WTC11 (cell line): ENCODE results near the gene CNPY3. TPM values are rescaled to one million over a fixed set of nuclear protein-coding genes. Genes with fewer than 3 reads are reported as not detected.
"Not testable (repeated sequence)": the region's sequence is repeated elsewhere in the genome, so short reads cannot be mapped to it uniquely, and the experiment has no call there.

Experiments used
- ATAC-seq: fragments of 200-7000 bp; cut with Tn5 transposase; 2 replicates; pipeline ENCODE4 v1.10.0; 2021; ENCODE audit warnings: mild to moderate bottlenecking, moderate library complexity
- CTCF ChIA-PET: fragments of 300-600 bp; sonication (Branson Sonifier 250); formaldehyde crosslinking; loops from one replicate; lab custom pipeline; 2021; ENCODE audit warnings: antibody characterized with exemption; lab: Charles Lee
- POLR2A ChIA-PET: fragments of 350-600 bp; sonication (Branson Sonifier 250); formaldehyde crosslinking; loops from one replicate; lab custom pipeline; 2021; ENCODE audit warnings: antibody characterized with exemption; lab: Charles Lee
- DNase-seq: peaks from one replicate; pipeline ENCODE4 v3.0.0; 2021; ENCODE audit warnings: low spot score
- H3K27ac Mint-ChIP-seq: 2 replicates; pipeline ENCODE4 v1.8.0; 2021; ENCODE audit warnings: mixed read lengths
- H3K27me3 Mint-ChIP-seq: 2 replicates; pipeline ENCODE4 v1.8.0; 2021; ENCODE audit warnings: low read depth, mild to moderate bottlenecking, moderate library complexity, mixed read lengths
- H3K36me3 Mint-ChIP-seq: 2 replicates; pipeline ENCODE4 v1.8.0; 2021; ENCODE audit warnings: mixed read lengths
- H3K4me1 Mint-ChIP-seq: 2 replicates; pipeline ENCODE4 v1.8.0; 2022; ENCODE audit warnings: mixed read lengths
- H3K4me3 Mint-ChIP-seq: 2 replicates; pipeline ENCODE4 v1.8.0; 2021; ENCODE audit warnings: mild to moderate bottlenecking, moderate library complexity, mixed read lengths
- H3K9me3 Mint-ChIP-seq: 2 replicates; pipeline ENCODE4 v1.8.0; 2021; ENCODE audit warnings: mixed read lengths
- CTCF ChIP-seq: fragments of 200-600 bp; IDR thresholded peaks from 2 replicates; pipeline ENCODE4 v1.8.0; 2022; ENCODE audit warnings: antibody characterized with exemption
- EMX1 ChIP-seq: fragments of 250-450 bp; sonication (Bioruptor Pico); IDR thresholded peaks from 2 replicates; pipeline ENCODE4 v1.8.0; 2021; ENCODE audit warnings: mild to moderate bottlenecking
- FOXJ3 ChIP-seq: sonication (generic); formaldehyde crosslinking; IDR thresholded peaks from 2 replicates; pipeline ENCODE4 v1.9.0; 2021; ENCODE audit warnings: missing genetic modification reagents, mild to moderate bottlenecking, borderline replicate concordance
- FOXK1 ChIP-seq: sonication (generic); formaldehyde crosslinking; IDR thresholded peaks from 2 replicates; pipeline ENCODE4 v1.8.0; 2022; ENCODE audit warnings: mild to moderate bottlenecking, moderate library complexity, missing genetic modification reagents
- MAX ChIP-seq: sonication (generic); formaldehyde crosslinking; IDR thresholded peaks from 2 replicates; pipeline ENCODE4 v1.8.0; 2022; ENCODE audit warnings: mild to moderate bottlenecking, missing genetic modification reagents
- MYBL2 ChIP-seq: sonication (generic); formaldehyde crosslinking; IDR thresholded peaks from 2 replicates; pipeline ENCODE4 v1.8.1; 2023; ENCODE audit warnings: mild to moderate bottlenecking, moderate library complexity, missing genetic modification reagents
- NR1H2 ChIP-seq: sonication (generic); formaldehyde crosslinking; IDR thresholded peaks from 2 replicates; pipeline ENCODE4 v1.9.0; 2021; ENCODE audit warnings: mild to moderate bottlenecking, moderate library complexity, missing genetic modification reagents
- PRDM15 ChIP-seq: sonication (generic); formaldehyde crosslinking; IDR thresholded peaks from 2 replicates; pipeline ENCODE4 v1.8.0; 2022; ENCODE audit warnings: missing genetic modification reagents
- ZNF396 ChIP-seq: fragments of 250-450 bp; sonication (Bioruptor Pico); IDR thresholded peaks from 2 replicates; pipeline ENCODE4 v1.8.0; 2021; ENCODE audit warnings: mild to moderate bottlenecking, moderate library complexity, borderline replicate concordance
- ZNF671 ChIP-seq: fragments of 250-450 bp; sonication (Bioruptor Pico); IDR thresholded peaks from 2 replicates; pipeline ENCODE4 v1.8.0; 2021; ENCODE audit warnings: mild to moderate bottlenecking
- total RNA-seq: library from RNA; stranded (reverse); gene quantifications from 3 replicates; pipeline ENCODE4 v1.2.3, GENCODE V29; 2021
- TF ChIP-seq, protein P1 (sequence below): sonication (generic); formaldehyde crosslinking; IDR thresholded peaks from 2 replicates; pipeline ENCODE4 v1.8.0; 2023; ENCODE audit warnings: mild to moderate bottlenecking, missing genetic modification reagents
- TF ChIP-seq, protein P2 (sequence below): fragments of 250-450 bp; sonication (Bioruptor Pico); IDR thresholded peaks from 2 replicates; pipeline ENCODE4 v1.9.0; 2021; ENCODE audit warnings: mild to moderate bottlenecking, borderline replicate concordance

CNPY3 gene
- total RNA-seq, 1 experiment from 2014 or later: 67.0 TPM

DNA sequence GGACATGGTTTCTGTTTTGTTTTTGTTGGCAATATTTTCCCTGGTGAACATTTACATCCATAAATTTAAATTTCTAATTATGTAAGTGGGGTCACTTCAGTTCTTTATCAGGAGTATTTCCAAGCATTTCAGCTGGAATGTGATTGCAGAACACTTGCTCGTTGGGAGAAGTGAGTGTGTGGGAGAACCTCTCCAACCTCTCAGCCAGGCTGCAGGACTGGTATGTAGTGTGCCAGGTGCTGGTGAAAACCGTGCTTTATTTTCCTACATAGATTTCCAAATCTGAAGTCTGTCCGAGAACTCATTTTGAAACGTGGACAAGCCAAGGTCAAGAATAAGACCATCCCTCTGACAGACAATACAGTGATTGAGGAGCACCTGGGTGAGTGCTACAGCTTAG lies 43.6 kb upstream of the CNPY3 start:
- peaks cover 54% of the 10 kb centered on the region for H3K36me3 Mint-ChIP-seq
- H3K27me3 Mint-ChIP-seq: no peaks in the 10 kb centered on the region
- H3K27ac Mint-ChIP-seq: no peak overlapping the region
- peaks cover 12% of the 10 kb centered on the region for H3K4me1 Mint-ChIP-seq
- TF ChIP-seq FOXK1 (CRISPR knock-in tag): no peak
- no peak for TF ChIP-seq PRDM15 (CRISPR knock-in tag)
- no peak for ATAC-seq
- ChIA-PET CTCF (no interaction called here), POLR2A (no interaction called here)
- H3K4me3 Mint-ChIP-seq: no peak overlapping the region
- no peak for DNase-seq
- H3K9me3 Mint-ChIP-seq: no peaks in the 10 kb centered on the region

DNA sequence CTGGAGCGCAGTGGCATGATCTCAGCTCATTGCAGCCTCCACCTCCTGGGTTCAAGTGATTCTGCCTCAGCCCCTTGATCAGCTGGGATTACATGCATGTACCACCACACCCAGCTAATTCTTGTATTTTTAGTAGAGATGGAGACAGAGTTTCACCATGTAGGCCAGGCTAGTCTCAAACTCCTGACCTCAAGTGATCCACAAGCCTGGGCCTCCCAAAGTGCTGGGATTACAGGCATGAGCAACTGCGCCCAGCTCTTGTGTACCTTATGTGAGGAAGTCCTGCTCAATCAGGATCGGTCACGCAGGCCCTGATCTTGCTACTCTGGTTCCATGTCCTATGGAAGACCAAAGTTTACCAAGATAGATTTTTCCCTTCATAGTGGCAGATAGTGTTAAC lies 41.1 kb upstream of the CNPY3 start:
- CTCF ChIA-PET: not testable (repeated sequence)
- Mint-ChIP-seq H3K4me1 (peaks cover 13% of the 10 kb centered on the region), H3K27ac (peak overlapping the region; percentile 60)

GRCh38 chr6:42889815-42890214 lies 39.5 kb upstream of the CNPY3 start:
- Mint-ChIP-seq H3K36me3 (peaks cover 30% of the 10 kb centered on the region), H3K4me3 (peak overlapping the region; percentile 87)
- ATAC-seq (peak; percentile 6), DNase-seq (no peak)
- TF ChIP-seq FOXK1 (CRISPR knock-in tag): no peak
- no peak for TF ChIP-seq NR1H2 (CRISPR knock-in tag)
- TF ChIP-seq, protein P1, sequence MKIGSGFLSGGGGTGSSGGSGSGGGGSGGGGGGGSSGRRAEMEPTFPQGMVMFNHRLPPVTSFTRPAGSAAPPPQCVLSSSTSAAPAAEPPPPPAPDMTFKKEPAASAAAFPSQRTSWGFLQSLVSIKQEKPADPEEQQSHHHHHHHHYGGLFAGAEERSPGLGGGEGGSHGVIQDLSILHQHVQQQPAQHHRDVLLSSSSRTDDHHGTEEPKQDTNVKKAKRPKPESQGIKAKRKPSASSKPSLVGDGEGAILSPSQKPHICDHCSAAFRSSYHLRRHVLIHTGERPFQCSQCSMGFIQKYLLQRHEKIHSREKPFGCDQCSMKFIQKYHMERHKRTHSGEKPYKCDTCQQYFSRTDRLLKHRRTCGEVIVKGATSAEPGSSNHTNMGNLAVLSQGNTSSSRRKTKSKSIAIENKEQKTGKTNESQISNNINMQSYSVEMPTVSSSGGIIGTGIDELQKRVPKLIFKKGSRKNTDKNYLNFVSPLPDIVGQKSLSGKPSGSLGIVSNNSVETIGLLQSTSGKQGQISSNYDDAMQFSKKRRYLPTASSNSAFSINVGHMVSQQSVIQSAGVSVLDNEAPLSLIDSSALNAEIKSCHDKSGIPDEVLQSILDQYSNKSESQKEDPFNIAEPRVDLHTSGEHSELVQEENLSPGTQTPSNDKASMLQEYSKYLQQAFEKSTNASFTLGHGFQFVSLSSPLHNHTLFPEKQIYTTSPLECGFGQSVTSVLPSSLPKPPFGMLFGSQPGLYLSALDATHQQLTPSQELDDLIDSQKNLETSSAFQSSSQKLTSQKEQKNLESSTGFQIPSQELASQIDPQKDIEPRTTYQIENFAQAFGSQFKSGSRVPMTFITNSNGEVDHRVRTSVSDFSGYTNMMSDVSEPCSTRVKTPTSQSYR: no peak
- no peak for TF ChIP-seq MAX
- TF ChIP-seq, protein P2, sequence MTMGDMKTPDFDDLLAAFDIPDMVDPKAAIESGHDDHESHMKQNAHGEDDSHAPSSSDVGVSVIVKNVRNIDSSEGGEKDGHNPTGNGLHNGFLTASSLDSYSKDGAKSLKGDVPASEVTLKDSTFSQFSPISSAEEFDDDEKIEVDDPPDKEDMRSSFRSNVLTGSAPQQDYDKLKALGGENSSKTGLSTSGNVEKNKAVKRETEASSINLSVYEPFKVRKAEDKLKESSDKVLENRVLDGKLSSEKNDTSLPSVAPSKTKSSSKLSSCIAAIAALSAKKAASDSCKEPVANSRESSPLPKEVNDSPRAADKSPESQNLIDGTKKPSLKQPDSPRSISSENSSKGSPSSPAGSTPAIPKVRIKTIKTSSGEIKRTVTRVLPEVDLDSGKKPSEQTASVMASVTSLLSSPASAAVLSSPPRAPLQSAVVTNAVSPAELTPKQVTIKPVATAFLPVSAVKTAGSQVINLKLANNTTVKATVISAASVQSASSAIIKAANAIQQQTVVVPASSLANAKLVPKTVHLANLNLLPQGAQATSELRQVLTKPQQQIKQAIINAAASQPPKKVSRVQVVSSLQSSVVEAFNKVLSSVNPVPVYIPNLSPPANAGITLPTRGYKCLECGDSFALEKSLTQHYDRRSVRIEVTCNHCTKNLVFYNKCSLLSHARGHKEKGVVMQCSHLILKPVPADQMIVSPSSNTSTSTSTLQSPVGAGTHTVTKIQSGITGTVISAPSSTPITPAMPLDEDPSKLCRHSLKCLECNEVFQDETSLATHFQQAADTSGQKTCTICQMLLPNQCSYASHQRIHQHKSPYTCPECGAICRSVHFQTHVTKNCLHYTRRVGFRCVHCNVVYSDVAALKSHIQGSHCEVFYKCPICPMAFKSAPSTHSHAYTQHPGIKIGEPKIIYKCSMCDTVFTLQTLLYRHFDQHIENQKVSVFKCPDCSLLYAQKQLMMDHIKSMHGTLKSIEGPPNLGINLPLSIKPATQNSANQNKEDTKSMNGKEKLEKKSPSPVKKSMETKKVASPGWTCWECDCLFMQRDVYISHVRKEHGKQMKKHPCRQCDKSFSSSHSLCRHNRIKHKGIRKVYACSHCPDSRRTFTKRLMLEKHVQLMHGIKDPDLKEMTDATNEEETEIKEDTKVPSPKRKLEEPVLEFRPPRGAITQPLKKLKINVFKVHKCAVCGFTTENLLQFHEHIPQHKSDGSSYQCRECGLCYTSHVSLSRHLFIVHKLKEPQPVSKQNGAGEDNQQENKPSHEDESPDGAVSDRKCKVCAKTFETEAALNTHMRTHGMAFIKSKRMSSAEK (CRISPR knock-in tag): no peak
- TF ChIP-seq EMX1 (CRISPR knock-in tag): no peak
- no peak for TF ChIP-seq ZNF671 (CRISPR knock-in tag)
- TF ChIP-seq MYBL2: no peak
- TF ChIP-seq CTCF: no peak
- no peak for TF ChIP-seq FOXJ3 (CRISPR knock-in tag)
- no peak for TF ChIP-seq ZNF396 (CRISPR knock-in tag)
- TF ChIP-seq, all 79 proteins: peak for 0
- H3K27ac Mint-ChIP-seq: peak overlapping the region; percentile 97
- H3K4me1 Mint-ChIP-seq: peaks cover 13% of the 10 kb centered on the region
- no peaks in the 10 kb centered on the region for H3K9me3 Mint-ChIP-seq
- CTCF ChIA-PET: no interaction called here
- POLR2A ChIA-PET: interaction anchor here (0.9 to 2.4 kb wide), 4 partner anchors 10 to 144 kb away, joined by 3 to 19 read pairs (median 10); partner anchors contain the start of genes CNPY3, RPL7L1 and TBCC
- H3K27me3 Mint-ChIP-seq: no peaks in the 10 kb centered on the region

More for the DNA sequence above, 41.1 kb upstream of the CNPY3 start:
- DNase-seq, ATAC-seq, H3K9me3 Mint-ChIP-seq, H3K27me3 Mint-ChIP-seq, POLR2A ChIA-PET, H3K4me3 Mint-ChIP-seq: not testable (repeated sequence)
- peaks cover 46% of the 10 kb centered on the region for H3K36me3 Mint-ChIP-seq
